Measurements from ENCODE around the gene MAGEB10. TPM values are rescaled to one million over a fixed set of nuclear protein-coding genes. Genes with fewer than 3 reads are reported as not detected.

Gene MAGEB10
- total RNA-seq, 2 donors from 2014 or later = not detected

Other genes with a start within 250 kb of the MAGEB10 start
- gene DCAF8L2, start 217.6 kb upstream of the MAGEB10 start, total RNA-seq = not detected
- not detected for gene DCAF8L1, start 173.5 kb downstream of the MAGEB10 start, total RNA-seq